GM18508 (cell line): ENCODE measurements around the gene ASTN2.

Experiments
- ATAC-seq: cut with Tn5 transposase; IDR thresholded peaks from one replicate; pipeline ENCODE4 v1.9.1; 2021; ENCODE audit warnings: moderate number of reproducible peaks; ENCODE audit not compliant: insufficient read depth, unreplicated experiment

The ASTN2 gene

DNA sequence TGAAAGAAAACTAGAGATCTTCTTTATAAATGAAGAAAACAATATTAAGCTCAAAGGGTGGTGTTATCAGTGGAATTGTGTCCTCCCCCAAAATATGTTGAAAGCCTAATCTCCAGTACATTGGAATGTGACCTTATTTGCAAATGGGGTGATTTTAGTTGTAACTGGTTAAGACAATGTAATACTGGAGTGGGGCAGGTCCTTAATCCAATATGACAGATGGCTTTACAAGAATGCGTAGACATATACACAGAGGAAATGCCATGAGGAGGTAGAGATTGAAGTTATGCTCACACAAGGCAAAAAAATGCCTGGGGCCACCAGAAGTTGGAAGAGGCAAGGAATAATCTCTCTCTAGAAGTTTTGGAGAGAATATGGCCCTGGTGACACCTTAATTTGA lies 741.5 kb downstream of the ASTN2 start:
- ATAC-seq: no peak

DNA sequence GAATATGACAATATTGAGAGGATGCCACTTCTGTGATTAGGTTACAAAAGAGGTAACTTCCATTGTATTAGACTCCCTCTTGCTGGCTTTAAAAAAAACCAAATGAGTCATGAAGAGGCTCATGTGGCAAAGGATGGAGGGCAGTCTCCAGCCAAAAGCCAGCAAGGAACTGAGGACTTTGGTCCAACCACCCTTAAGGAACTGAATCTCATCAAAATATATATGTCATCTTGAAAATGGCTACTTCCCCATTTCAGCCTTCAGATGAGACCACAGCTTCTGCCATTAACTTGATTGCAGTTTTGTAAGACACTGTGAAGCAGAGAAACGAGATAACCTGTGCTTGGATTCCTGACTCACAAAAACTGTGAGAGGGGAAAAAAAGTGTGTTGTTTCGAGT lies 743.3 kb downstream of the ASTN2 start:
- no peak for ATAC-seq

DNA sequence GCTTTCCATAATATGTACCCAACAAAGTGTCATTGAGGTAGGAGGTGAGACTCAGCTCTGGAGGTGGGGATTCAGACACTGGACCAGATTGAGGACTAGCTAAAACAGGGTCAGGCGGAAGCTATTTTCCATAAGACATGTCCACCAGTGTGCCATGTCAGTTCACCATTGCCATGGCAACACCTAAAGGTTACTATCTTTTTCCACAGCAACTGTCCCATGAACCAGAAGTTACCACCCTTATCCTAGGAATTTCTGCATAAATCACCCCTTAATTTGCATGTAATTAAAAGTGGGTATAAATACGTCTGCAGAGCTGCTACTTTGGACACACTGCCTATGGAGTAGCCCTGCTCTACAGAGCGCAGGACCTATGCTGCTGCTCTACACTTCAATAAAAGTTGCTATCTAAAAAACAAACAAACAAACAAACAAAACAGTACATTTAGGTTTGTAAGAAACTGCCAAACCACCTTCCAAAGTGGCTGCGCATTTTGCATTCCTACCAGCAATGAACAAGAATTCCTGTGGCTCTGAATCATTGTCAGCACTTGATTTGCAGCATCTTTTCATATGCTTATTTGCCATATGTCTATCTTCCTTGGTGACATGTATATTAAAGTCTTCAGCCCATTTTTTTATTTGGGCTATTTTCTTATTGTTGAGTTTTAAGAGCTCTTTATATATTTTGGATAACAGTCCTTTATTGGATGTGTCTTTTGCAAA lies 745.7 kb downstream of the ASTN2 start:
- ATAC-seq: no peak

DNA sequence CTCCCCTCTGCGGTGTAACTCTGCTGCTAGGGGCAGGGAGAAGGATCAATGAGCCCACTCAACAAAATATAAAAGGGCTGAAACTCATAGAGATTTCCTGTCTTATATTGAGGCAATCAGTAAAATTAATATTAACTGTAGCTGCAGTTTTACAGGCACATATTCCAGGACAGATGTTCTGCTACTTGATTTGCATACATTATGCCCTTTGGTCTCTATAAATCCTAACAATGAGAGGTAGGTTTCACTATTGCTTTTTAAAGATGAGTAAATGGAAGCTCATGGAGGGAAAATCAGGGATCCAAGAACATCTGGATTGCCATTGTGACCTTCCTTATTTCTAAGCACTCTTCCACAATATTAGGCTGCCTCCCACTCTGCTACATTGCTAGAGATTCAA lies 751.3 kb downstream of the ASTN2 start:
- no peak for ATAC-seq

DNA sequence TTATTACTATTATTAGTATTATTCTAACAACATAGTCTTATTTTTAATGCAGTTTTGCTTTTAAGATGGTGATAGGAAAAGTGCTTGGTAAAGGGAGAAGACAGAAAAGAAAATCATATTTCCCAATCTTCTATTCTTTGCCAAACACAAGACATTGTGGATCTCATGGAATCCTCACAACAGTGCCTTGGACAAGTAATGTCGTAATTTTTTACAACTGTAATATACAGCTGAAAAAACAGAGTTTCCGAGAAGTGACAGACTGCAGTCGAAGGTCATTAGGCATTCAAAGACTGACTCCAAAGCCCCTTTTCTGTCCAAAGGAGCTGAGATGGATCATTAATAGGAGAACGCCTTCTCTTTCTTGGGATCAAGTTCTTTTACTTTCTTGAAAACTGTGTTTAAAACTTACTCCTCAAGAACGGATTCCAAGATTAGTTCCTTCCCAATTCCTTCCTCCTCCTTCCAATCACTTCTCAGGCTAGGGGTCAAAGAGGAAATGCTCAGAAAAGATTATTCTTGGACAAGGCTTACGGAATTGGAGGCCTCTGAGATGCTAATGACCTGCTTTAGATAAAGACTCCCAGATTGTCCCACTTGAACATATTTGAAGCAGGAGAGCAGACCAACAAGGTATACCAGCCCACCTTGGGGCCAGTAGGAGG lies 752.1 kb downstream of the ASTN2 start:
- ATAC-seq: no peak

DNA sequence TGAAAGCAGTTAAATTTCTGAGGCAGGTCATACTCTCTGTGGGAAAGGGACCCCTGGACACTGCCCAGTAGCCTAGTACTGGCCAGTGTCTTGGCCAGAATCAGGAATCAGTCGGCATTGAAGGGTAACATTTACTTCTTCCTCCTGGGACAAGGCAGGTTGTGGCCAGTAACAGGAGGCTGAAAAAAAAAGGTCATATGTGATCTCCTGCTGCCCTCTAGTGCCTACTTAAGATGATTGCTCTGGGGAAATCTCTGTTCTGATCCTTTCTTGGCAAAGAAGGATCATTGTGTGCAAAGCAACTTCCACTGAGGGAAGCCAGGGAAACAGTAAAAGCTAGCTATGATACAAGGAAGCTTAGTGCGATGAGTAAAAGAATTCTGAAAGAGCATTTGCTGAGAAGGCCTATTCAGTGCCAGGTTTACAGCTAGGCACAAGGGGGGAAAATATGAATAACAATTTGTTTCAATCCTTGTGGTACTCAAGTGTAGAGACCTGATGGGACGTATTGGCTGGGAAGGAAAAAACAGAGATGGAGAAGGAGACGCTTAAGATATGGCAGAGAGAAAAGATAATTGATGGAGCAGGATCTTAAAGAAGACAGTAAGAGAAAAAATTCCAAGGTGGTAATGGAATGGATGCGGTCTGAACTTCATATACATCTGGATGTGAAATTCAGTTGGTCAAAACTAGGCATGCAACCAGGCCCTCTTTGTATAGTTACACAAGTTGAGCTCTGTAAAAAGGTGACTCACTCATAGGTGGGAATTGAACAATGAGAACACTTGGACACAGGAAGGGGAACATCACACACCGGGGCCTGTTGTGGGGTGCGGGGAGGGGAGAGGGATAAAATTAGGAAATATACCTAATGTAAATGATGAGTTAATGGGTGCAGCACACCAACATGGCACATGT lies 753.6 kb downstream of the ASTN2 start:
- peak; percentile 83 for ATAC-seq

DNA sequence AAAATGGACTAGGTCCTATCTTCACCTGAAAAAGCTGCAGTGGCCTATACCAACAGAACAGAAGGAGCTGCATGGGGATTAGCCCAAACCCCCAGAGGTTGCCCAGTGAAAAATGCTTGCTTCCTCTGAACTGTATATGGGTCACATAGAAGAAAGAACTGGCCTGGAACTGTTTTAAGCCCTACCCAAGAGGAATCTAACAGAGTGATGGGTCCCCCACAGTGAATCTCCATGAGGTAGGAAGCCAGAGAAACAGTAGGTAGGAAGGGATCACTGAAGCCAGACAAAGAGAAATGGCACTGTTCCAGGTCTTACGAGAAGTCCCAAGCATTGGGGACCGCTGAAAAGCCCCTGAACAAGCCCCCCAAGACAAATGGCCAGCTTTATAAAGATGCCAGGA lies 756.6 kb downstream of the ASTN2 start:
- no peak for ATAC-seq

DNA sequence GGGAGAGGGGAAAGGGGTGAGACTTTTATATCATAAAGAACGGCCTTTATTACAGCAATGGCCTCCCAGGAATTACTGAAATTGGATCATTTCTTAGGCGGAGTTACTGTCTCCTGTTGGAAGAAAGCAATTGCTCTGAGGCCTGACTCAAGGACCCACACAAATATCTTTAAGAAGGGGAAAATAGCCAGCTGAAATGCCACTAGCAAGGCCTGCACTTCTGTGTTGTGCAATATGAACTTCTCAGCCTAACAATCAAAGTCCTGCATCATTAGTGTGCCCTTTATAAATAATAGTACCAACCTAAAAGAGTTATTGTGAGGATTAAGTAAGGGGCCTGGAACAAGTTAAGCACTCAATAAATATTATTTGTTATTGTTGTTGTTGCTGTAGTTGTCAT lies 757.9 kb downstream of the ASTN2 start:
- no peak for ATAC-seq

DNA sequence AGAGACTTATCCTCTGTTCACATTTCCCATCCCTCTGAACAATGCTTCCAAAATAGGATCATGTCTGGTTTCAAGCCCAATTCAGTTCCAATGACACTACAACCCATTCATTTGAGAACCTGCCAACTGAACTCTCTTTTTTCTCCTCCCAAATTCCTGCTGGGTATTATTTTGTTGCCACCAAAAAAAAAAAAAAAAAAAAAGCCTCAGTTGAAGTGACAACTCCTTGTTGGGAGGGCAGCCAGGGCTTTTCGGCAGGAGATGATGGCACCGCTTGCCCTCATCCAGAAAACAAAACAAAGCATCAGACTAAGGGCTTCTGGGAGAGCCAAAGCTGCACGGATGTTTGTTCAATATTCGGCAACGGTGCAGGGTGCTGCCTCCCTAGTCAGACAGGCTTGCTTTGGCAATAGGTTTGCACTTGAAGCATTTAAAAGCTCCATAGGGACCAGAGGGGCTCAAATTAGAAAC lies 758.3 kb downstream of the ASTN2 start:
- no peak for ATAC-seq

DNA sequence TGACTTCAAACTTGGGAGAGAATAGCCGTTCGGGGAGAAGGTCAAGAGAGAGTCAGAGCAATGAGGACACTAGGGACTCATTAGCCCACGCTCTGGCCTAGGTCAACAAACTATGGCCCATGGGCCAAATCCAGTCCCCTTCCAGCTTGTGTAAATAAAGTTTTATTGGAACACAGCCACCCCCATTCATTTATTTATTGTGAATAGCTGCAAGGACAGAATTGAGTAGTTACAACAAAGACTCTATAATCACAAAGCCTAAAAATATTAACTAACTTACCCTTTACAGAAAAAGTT lies 760.9 kb downstream of the ASTN2 start:
- no peak for ATAC-seq

DNA sequence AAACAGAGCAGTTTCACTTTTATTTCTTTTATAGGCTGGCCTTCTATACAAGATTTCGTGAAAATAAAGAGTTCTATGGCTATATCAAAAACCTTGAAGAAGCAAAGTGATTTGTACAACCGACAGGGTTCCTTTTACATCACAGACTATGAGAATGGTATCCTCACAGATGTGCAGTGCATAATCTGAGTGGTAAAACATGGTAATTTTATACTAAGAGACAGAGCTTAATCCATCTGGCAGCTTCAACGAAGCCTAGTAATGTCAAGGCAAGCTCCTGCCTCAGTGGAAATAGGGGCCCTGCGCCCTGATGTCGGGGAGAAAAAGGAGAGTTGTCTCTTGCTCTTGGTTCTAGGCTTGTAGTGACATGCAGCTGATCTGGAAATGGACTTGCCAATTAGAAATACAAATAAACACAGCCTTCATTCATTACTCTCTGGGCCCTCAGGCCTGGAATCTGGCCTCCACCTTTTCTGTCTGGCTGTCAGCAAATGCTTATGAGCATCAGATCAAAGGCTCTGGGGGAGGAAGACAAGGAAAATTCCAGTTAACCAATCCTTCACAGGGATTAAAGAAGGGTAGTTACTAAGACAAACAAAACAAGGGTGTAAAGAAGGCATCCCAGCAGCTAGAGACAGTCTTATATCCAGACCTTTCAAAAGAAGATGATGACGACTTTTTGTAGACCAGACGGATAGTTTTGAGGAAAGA lies 761.4 kb downstream of the ASTN2 start:
- no peak for ATAC-seq

DNA sequence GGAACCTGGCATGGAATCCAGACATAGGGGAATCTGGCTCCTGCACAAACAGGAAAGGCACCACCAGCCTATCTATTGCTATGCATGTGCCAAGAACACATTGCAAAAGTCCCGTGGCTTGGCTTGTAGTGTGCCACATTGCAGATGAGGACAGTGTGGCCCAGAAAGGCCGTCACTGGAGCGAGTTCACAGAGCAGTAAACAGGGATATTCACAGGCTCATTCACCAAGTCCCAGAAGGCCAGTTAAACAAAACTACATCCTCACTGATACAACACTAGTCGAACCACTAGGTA lies 767.4 kb downstream of the ASTN2 start:
- no peak for ATAC-seq

DNA sequence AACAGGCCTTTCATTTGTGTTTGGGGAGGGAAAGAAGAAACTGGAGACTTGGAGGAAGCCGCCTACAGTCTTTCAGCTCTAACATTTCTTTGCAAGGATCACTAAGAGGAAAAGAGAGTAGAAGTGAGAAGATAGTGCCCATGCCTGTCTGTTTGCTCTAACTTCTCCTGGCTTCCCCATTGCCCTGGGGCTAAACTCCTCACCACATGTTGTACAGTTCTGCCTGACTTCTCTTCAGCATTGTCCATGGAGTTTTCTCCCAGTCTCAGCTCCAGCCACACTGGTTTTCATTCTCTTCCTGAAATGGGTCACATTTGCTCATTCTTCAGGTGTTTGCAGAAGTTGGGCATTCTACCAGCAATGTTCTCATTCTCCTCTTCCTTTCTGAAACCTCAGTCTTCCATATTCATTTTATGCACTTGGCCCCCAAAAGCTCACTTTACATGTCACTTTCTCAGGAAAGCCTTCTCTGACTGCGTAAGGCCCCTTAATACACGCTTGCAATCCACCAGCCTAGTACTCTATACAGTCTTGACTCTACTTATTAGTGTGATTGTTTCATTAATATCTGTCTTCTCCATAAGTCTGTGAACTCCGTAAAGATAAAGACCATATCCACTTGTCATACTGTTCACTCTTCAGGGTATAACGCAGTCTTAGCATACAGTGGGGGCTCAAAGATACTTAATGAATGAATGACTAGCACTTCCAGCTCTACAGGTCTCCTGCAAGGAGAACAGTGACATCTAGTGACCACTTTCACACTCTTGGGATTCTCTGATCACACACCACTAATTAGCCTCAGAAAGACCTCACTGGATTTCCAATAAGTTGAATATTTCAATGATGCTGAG lies 768.0 kb downstream of the ASTN2 start:
- no peak for ATAC-seq

DNA sequence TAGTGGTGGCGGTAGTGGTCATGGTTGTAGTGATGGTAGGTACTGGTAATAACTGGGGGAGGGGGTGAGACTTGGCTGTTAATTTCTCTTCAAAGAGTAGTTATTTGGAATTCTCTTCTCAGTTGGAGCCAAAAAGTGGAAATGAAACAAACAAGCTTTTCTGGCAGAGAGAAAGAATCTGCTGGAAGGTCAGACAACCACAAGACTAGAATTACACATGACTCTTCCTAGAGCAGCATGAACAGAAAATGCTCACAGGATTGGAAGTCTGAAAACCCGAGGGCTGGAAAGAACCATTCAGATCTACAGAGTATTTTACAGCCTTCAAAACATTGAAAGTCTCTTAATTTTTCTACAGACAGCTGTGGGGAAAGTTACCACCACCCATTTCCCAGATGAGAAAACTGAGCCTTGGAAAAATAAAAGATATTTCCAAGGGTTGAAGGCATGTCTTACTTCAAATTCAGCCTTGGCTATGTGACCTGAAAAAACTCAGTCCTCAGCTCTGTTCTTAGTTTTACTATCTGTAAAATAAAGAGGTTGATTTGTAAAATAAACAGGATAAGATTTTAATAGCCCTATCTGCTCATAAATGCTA lies 770.7 kb downstream of the ASTN2 start:
- no peak for ATAC-seq

DNA sequence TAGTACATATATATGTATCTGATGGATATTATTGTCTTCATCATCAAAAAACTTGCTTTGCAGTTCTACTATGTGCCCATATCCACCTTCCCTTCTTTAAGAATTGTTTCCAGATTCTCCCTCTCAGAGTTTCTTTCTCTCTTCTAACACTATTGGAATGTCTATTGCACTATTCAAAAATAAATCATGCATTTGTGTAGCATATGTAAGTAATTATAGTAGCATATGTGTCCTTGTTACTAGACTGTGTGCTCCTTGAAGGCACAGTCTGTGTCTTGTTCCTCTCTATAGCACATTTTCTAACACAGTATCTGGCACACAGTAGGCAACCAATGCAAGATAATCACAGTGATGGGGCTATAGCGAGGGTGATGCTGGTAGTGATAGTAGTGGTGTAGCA lies 771.2 kb downstream of the ASTN2 start:
- no peak for ATAC-seq

DNA sequence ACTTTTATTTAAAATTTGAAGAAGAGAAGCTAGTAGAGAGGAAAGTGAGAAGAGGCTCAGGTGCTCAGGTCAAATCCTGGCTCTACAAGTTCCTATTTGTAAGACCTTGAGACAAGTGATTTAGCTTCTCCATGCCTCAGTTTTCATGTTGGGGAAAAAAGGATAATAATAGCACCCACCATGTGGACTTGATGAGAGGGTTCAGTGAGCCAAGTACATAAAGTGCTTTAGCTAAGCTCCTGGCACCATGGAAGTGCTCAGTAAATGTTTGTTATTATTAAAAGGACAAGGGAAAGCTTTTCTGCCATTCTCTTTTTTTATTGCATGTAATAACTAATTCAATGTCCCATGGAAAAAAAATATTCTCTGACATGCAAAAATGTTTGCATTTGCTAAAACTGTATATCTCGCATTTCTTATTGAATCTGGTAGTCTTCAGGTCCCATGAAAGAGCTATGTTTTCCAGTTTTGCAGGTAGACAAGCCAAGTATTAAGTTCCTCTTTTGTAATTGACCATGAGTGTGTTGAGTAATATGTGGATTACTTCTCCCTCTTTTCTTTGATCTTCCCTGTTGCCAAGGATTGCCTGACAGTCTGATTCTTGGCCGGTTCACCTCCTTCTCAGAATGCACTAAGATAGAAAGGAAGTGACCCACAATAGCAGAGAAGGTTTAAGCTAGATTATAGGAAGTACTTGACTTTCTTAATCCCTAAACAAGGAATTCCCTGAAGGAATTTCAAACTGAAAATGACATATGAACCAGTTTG lies 773.4 kb downstream of the ASTN2 start:
- ATAC-seq: no peak

DNA sequence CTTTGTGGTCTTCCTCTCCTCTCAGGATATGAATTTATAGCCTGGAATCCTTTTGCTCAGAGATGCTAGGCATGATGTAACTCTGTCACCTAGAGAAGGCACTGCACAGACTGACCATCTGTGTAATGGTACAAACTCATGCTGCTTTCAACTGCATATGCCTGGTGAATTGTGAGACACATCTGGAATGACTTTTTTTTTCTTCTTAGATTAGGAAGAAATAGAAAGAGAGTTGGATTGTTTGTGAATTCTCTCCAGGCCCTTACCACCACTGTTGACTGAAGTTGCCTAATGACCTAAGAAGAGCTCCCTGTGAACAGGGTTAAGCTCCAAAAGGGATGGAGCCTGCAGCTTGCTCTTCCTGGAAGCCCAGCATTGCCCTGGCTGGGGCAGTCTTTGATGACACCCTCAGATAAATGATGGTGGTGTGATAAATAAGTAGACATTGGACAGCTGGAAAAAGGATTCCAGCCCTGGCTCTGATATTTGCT lies 775.6 kb downstream of the ASTN2 start:
- no peak for ATAC-seq

DNA sequence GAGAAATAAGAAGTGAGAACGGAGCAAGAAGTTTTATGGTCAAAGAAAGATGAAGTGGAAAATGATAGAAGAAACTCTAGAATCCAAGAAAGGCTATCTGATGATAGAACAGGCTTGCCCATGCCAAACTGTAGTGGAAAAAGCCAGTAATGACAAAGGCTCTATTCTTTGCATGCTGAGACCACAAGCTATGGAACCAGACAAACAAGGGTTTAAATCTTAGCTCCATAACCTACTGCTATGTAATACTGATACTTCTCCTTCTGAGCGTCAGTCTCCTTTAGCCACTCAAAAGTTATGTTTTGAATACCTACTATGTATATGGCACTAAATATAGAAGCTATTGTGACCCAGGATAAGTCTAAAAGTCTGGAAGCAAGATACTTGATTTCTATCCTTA lies 778.9 kb downstream of the ASTN2 start:
- no peak for ATAC-seq
